K562 (cell line): ENCODE results near the gene SEPTIN1. TPM values are rescaled to one million over a fixed set of nuclear protein-coding genes. Genes with fewer than 3 reads are reported as not detected.

Source experiments
- ATAC-seq: fragments of 200-7000 bp; cut with Tn5 transposase; 3 replicates; pipeline ENCODE4 v1.9.1; 2020; ENCODE audit warnings: moderate library complexity
- BruUV-seq: library from RNA; stranded (reverse); fragments of 400-500 nt; replicated peaks from 2 replicates; lab custom pipeline; 2021; lab: Mats Ljungman, UMichigan
- CTCF ChIA-PET: fragments of 300-600 bp; formaldehyde crosslinking; extraction: SDS; loops from one replicate; lab custom pipeline; 2021; ENCODE audit warnings: low intra/inter-chr PET ratio; lab: Yijun Ruan, JAX
- POLR2A ChIA-PET: fragments of 300-600, 350-650 bp; sonication (Branson Sonifier 250); formaldehyde crosslinking; extraction: SDS; loops from one replicate; lab custom pipeline; 2021; ENCODE audit warnings: antibody characterized with exemption, inconsistent platforms; lab: Yijun Ruan, JAX
- DNase-seq, 4 experiments: peaks; one replicate each; pipeline versions ENCODE4 v3.0.0 to v3.0.0-alpha.2; 2011 to 2018; ENCODE audit warnings: low spot score in 3 of 4, mixed read lengths in 3 of 4; ENCODE audit errors: extremely low read depth in 1 of 4
- FAIRE-seq: peaks from 2 replicates; lab custom pipeline; 2011; peaks lifted over from hg19 to GRCh38; lab: Jason Lieb, UNC
- H2AFZ ChIP-seq: 2 replicates; pipeline ENCODE4 v1.6.0; 2011; ENCODE audit warnings: low read depth, low read length, control low read depth, inconsistent platforms
- H3K27ac ChIP-seq: fragments of 200-600 bp; 3 replicates; pipeline ENCODE4 v1.8.0; 2011; ENCODE audit warnings: low read depth, mild to moderate bottlenecking, control low read depth, inconsistent platforms, low read length, moderate library complexity, mixed read lengths; ENCODE audit errors: extremely low read depth
- H3K27me3 ChIP-seq, 2 experiments: fragments of 300-600 bp in 1 of 2; 2 replicates in 1 of 2; 3 replicates in 1 of 2; pipeline versions ENCODE4 v1.6.0 to v1.8.0; 2011; ENCODE audit warnings: inconsistent platforms in 2 of 2, low read length in 2 of 2, mild to moderate bottlenecking in 1 of 2, mixed read lengths in 1 of 2, moderate library complexity in 1 of 2; ENCODE audit not compliant: control insufficient read depth in 2 of 2, insufficient read depth in 2 of 2
- H3K36me3 ChIP-seq: fragments of 300-600 bp; 3 replicates; pipeline ENCODE4 v1.8.0; 2011; ENCODE audit warnings: mild to moderate bottlenecking, low read length, inconsistent platforms; ENCODE audit not compliant: control insufficient read depth, insufficient read depth
- H3K4me1 ChIP-seq, 2 experiments: fragments of 200-600 bp in 1 of 2; replicated peaks in 1 of 2; 2 replicates in 1 of 2; 3 replicates in 1 of 2; pipeline versions ENCODE4 v1.5.1 to v1.8.0; 2011; ENCODE audit warnings: inconsistent platforms in 2 of 2, low read length in 2 of 2, mild to moderate bottlenecking in 1 of 2, mixed read lengths in 1 of 2, moderate library complexity in 1 of 2; ENCODE audit not compliant: control insufficient read depth in 2 of 2, insufficient read depth in 2 of 2
- H3K4me2 ChIP-seq: 2 replicates; pipeline ENCODE4 v1.6.1; 2011; ENCODE audit warnings: low read length, control low read depth, inconsistent platforms, mixed read lengths; ENCODE audit not compliant: insufficient read depth
- H3K4me3 ChIP-seq: fragments of 200-600 bp; sonication (generic), shearing (Covaris generic); 2 replicates; pipeline ENCODE4 v1.5.1; 2016; ENCODE audit warnings: control low read depth, inconsistent platforms
- H3K79me2 ChIP-seq: fragments of 200-600 bp; 3 replicates; pipeline ENCODE4 v1.8.0; 2011; ENCODE audit warnings: low read length, inconsistent platforms; ENCODE audit not compliant: control insufficient read depth, insufficient read depth
- H3K9ac ChIP-seq, 2 experiments: 2 replicates each; pipeline versions ENCODE4 v1.6.0 to v1.6.1; 2011; ENCODE audit warnings: low read depth in 2 of 2, low read length in 2 of 2, control low read depth in 1 of 2, inconsistent platforms in 1 of 2, mild to moderate bottlenecking in 1 of 2, mixed read lengths in 1 of 2; ENCODE audit not compliant: insufficient read depth in 1 of 2
- H3K9me1 ChIP-seq: one replicate; pipeline ENCODE4 v1.6.0; 2011; ENCODE audit warnings: inconsistent platforms, mild to moderate bottlenecking, low read length, moderate library complexity; ENCODE audit not compliant: control insufficient read depth, insufficient read depth
- H3K9me3 ChIP-seq: replicated peaks from 2 replicates; pipeline ENCODE4 v1.5.1; 2011; ENCODE audit warnings: low read depth, low read length, inconsistent platforms; ENCODE audit not compliant: control insufficient read depth, insufficient read depth
- H4K20me1 ChIP-seq: replicated peaks from 2 replicates; pipeline ENCODE4 v1.6.1; 2011; ENCODE audit warnings: low read length, inconsistent platforms, mixed read lengths; ENCODE audit not compliant: control insufficient read depth, insufficient read depth
- E2F5 ChIP-seq: sonication (generic); formaldehyde crosslinking; IDR thresholded peaks from 2 replicates; pipeline ENCODE4 v1.8.0; 2022; ENCODE audit warnings: mild to moderate bottlenecking, missing genetic modification reagents
- FOS ChIP-seq: IDR thresholded peaks from 3 replicates; pipeline ENCODE4 v1.6.1; 2011; ENCODE audit not compliant: insufficient read length; ENCODE audit errors: extremely low read depth
- MCM3 ChIP-seq: fragments of 450-650 bp; IDR thresholded peaks from 2 replicates; pipeline ENCODE4 v1.6.1; 2016
- PML ChIP-seq: IDR thresholded peaks from 2 replicates; pipeline ENCODE4 v1.6.1; 2012; ENCODE audit warnings: low read length, inconsistent platforms
- POLR2G ChIP-seq: fragments of 200-400 bp; formaldehyde crosslinking; IDR thresholded peaks from 2 replicates; pipeline ENCODE4 v1.6.1; 2017; ENCODE audit warnings: low read depth, mild to moderate bottlenecking, antibody characterized with exemption, low read length, moderate library complexity
- SRSF7 ChIP-seq: fragments of 200-400 bp; formaldehyde crosslinking; optimal IDR thresholded peaks from 2 replicates; pipeline ENCODE3; 2017; ENCODE audit warnings: mild to moderate bottlenecking, low read depth, low read length
- ZBTB5 ChIP-seq: fragments of 450-650 bp; IDR thresholded peaks from 2 replicates; pipeline ENCODE4 v1.6.1; 2017; ENCODE audit warnings: antibody characterized with exemption
- WGBS: fragments of 100-300 bp; shearing (Covaris generic); methylation state at CpG from one replicate; pipeline ENCODE4 v1.1.6; 2016; ENCODE audit warnings: low coverage, mixed read lengths; ENCODE audit not compliant: insufficient coverage; ENCODE audit errors: missing lambda C conversion rate; 5-methylcytosine and 5-hydroxymethylcytosine counted together
- in situ Hi-C: fragments of 300-500 bp; cut with MboI; formaldehyde crosslinking; loops from 4 replicates; pipeline ENCODE4 v1.15.0; 2018; ENCODE audit warnings: inconsistent platforms, mixed read lengths
- intact Hi-C: fragments of 100-400 bp; cut with micrococcal nuclease; formaldehyde crosslinking; loops from 2 replicates; pipeline ENCODE4 v1.14.2; 2022
- polyA plus RNA-seq, 8 experiments: library from polyadenylated mRNA; depleted of rRNA in 4 of 8; stranded (reverse) in 5 of 8; unstranded in 3 of 8; fragments of >200 nt; fragmentation: Nextera tagmentation in 2 of 8; fragmentation: Illumina TruSeq in 1 of 8; extraction: Ambion mirVana in 2 of 8; extraction: Trizol in 1 of 8; gene quantifications; 2 replicates each; pipeline versions ENCODE4 v1.2.1 to v1.2.3, GENCODE V29; 2011 to 2014; ENCODE audit warnings: inconsistent platforms in 1 of 8, missing spikeins in 1 of 8
- total RNA-seq, 7 experiments: library from RNA; depleted of rRNA in 6 of 7; stranded (reverse); fragments of >200 nt in 6 of 7; fragmentation: Illumina TruSeq in 2 of 7; extraction: Trizol in 2 of 7; gene quantifications; 2 replicates each; pipeline versions ENCODE4 v1.2.1 to v1.2.3, GENCODE V29; 2011 to 2021; ENCODE audit warnings: low replicate concordance in 1 of 7
- TF ChIP-seq, protein P1 (sequence below): fragments of 250-450 bp; sonication (Bioruptor Pico); IDR thresholded peaks from 2 replicates; pipeline ENCODE4 v1.5.1; 2021; ENCODE audit warnings: mild to moderate bottlenecking

Gene SEPTIN1
- total and polyA plus RNA-seq, 9 of the 15 experiments (the other 6 are each of a cell fraction or from before 2014, with no cell fraction given), result 0.23 to 5.6 (median 1.7) TPM; not detected in 1

GRCh38 chr16:30351001-30351441 is 31.3 kb downstream of the SEPTIN1 start:
- POLR2A ChIA-PET, result interaction anchor here (0.9 to 1.2 kb wide), 2 partner anchors 9 kb away, joined by 3 to 5 read pairs; no protein-coding TSS in a partner anchor
- H3K27ac ChIP-seq, result no peak overlapping the region
- FAIRE-seq, result no peak
- no peak for DNase-seq
- BruUV-seq, result no TSS peak
- H3K79me2 ChIP-seq, result peaks cover 29% of the 10 kb centered on the region
- ATAC-seq, result no peak
- no peaks in the 10 kb centered on the region for H4K20me1 ChIP-seq
- no peaks in the 10 kb centered on the region for H3K27me3 ChIP-seq
- H3K36me3 ChIP-seq, result peaks cover 39% of the 10 kb centered on the region; the same call in 2 of the 3 replicates
- WGBS, result 90% methylated on average over 10 of the region's 15 CpGs
- H3K9me1 ChIP-seq, result no peaks in the 10 kb centered on the region
- H3K9me3 ChIP-seq, result no peaks in the 10 kb centered on the region
- H3K4me1 ChIP-seq, result peaks cover 11 to 29% of the 10 kb centered on the region in 2 experiments; a peak in 4 of 5 replicates
- intact Hi-C loops (no loop called here), in situ Hi-C loops (loop anchor here (25.0 kb wide), 1 partner anchor 889 kb away; the partner anchor contains the start of genes BOLA2, SLX1B and SULT1A4)
- peak overlapping the region in 1 of 2 experiments; percentile 56; a peak in 1 of 4 replicates for H3K9ac ChIP-seq
- no peak overlapping the region for H2AFZ ChIP-seq
- CTCF ChIA-PET, result no interaction called here
- no peak overlapping the region for H3K4me3 ChIP-seq
- no peak overlapping the region for H3K4me2 ChIP-seq
- 0 out of 2 replicates have a peak, but pooled peaks have one; percentile 10 for TF ChIP-seq POLR2G
- no peak for TF ChIP-seq E2F5 (CRISPR knock-in tag)
- no peak for TF ChIP-seq MCM3
- TF ChIP-seq, protein P1, sequence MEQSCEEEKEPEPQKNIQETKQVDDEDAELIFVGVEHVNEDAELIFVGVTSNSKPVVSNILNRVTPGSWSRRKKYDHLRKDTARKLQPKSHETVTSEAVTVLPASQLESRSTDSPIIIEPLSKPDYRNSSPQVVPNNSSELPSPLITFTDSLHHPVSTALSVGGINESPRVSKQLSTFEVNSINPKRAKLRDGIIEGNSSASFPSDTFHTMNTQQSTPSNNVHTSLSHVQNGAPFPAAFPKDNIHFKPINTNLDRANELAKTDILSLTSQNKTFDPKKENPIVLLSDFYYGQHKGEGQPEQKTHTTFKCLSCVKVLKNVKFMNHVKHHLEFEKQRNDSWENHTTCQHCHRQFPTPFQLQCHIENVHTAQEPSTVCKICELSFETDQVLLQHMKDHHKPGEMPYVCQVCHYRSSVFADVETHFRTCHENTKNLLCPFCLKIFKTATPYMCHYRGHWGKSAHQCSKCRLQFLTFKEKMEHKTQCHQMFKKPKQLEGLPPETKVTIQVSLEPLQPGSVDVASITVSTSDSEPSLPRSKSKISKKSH (CRISPR knock-in tag), result no peak
- no peak for TF ChIP-seq PML
- no peak for TF ChIP-seq ZBTB5
- no peak for TF ChIP-seq SRSF7
- TF ChIP-seq FOS, result no peak
- TF ChIP-seq, all 486 proteins: peak for 1
